H1 (cell line): ENCODE data around the gene UBE2E2. TPM values are rescaled to one million over a fixed set of nuclear protein-coding genes. Genes with fewer than 3 reads are reported as not detected.

ENCODE experiments used
- CTCF ChIA-PET: fragments of 300-600 bp; sonication (Branson Sonifier 250); formaldehyde crosslinking; loops from one replicate; lab custom pipeline; 2021; ENCODE audit not compliant: partially characterized antibody; lab: Charles Lee
- POLR2A ChIA-PET: fragments of 300-600 bp; sonication (Branson Sonifier 250); formaldehyde crosslinking; loops from one replicate; lab custom pipeline; 2021; ENCODE audit warnings: inconsistent platforms; ENCODE audit not compliant: partially characterized antibody; lab: Charles Lee
- DNase-seq, 2 experiments: peaks; one replicate each; pipeline versions ENCODE4 v3.0.0 to v3.0.0-alpha.2; 2010 to 2022; ENCODE audit warnings: low spot score in 2 of 2, low read depth in 1 of 2, mixed read lengths in 1 of 2
- FAIRE-seq: peaks from 2 replicates; lab custom pipeline; 2011; peaks lifted over from hg19 to GRCh38; lab: Jason Lieb, UNC
- H2AFZ ChIP-seq: 2 replicates; pipeline ENCODE4 v1.8.1; 2012; ENCODE audit warnings: low read length, inconsistent platforms
- H2AK5ac ChIP-seq: 2 replicates; pipeline ENCODE4 v1.6.1; 2013; ENCODE audit warnings: low read depth, low read length
- H2BK120ac ChIP-seq: replicated peaks from 2 replicates; pipeline ENCODE3; 2013; ENCODE audit warnings: low read depth, low read length, inconsistent platforms
- H2BK12ac ChIP-seq: 2 replicates; pipeline ENCODE4 v1.6.1; 2013; ENCODE audit warnings: low read depth, low read length
- H2BK15ac ChIP-seq: 2 replicates; pipeline ENCODE4 v1.6.1; 2013; ENCODE audit warnings: low read length
- H2BK20ac ChIP-seq: 2 replicates; pipeline ENCODE4 v1.6.1; 2013; ENCODE audit warnings: low read length
- H2BK5ac ChIP-seq: 2 replicates; pipeline ENCODE4 v1.6.1; 2013; ENCODE audit warnings: low read depth, low read length
- H3K14ac ChIP-seq: 2 replicates; pipeline ENCODE4 v1.6.1; 2013; ENCODE audit warnings: inconsistent platforms; ENCODE audit not compliant: insufficient read length
- H3K18ac ChIP-seq: 2 replicates; pipeline ENCODE4 v1.6.1; 2013; ENCODE audit warnings: low read length; ENCODE audit errors: extremely low read depth
- H3K23ac ChIP-seq: 2 replicates; pipeline ENCODE4 v1.6.1; 2013; ENCODE audit warnings: inconsistent platforms; ENCODE audit not compliant: insufficient read length
- H3K23me2 ChIP-seq: 2 replicates; pipeline ENCODE4 v1.6.1; 2013; ENCODE audit warnings: low read depth, low read length
- H3K27ac ChIP-seq: 2 replicates; pipeline ENCODE4 v1.6.1; 2011; ENCODE audit warnings: low read depth, low read length, inconsistent platforms
- H3K27me3 ChIP-seq, 4 experiments: replicated peaks in 1 of 4; 1 replicate in 1 of 4; 2 replicates in 3 of 4; pipeline versions ENCODE4 v1.6.1 to v1.8.1; 2011 to 2013; ENCODE audit warnings: low read length in 3 of 4, mild to moderate bottlenecking in 3 of 4, inconsistent platforms in 2 of 4, mixed read lengths in 2 of 4, moderate library complexity in 1 of 4; ENCODE audit not compliant: control insufficient read depth in 3 of 4, insufficient read depth in 3 of 4; ENCODE audit errors: extremely low read depth in 1 of 4
- H3K36me3 ChIP-seq, 4 experiments: 2 replicates each; pipeline versions ENCODE4 v1.6.1 to v1.8.1; 2011 to 2013; ENCODE audit warnings: mild to moderate bottlenecking in 4 of 4, low read length in 3 of 4, moderate library complexity in 2 of 4, control low read depth in 1 of 4, inconsistent platforms in 1 of 4; ENCODE audit not compliant: insufficient read depth in 4 of 4, control insufficient read depth in 2 of 4
- H3K4ac ChIP-seq: replicated peaks from 2 replicates; pipeline ENCODE3; 2013; ENCODE audit warnings: low read length, low read depth, mixed read lengths, inconsistent platforms; ENCODE audit not compliant: insufficient read length
- H3K4me1 ChIP-seq, 4 experiments: replicated peaks in 1 of 4; 1 replicate in 1 of 4; 2 replicates in 3 of 4; pipeline versions ENCODE4 v1.6.1 to v1.8.1; 2011 to 2013; ENCODE audit warnings: low read length in 3 of 4, inconsistent platforms in 2 of 4, mixed read lengths in 1 of 4; ENCODE audit not compliant: insufficient read depth in 4 of 4, control insufficient read depth in 3 of 4
- H3K4me2 ChIP-seq, 2 experiments: 2 replicates each; pipeline versions ENCODE4 v1.6.1 to v1.8.1; 2011 to 2013; ENCODE audit warnings: low read depth in 2 of 2, low read length in 2 of 2, control low read depth in 1 of 2, inconsistent platforms in 1 of 2, mild to moderate bottlenecking in 1 of 2; ENCODE audit not compliant: insufficient read depth in 1 of 2
- H3K4me3 ChIP-seq, 4 experiments: fragments of 200-600, 300-600 bp in 1 of 4; sonication (generic), shearing (Covaris generic), sonication (Bioruptor Twin) in 1 of 4; 2 replicates each; pipeline versions ENCODE4 v1.5.1 to v1.8.1; 2011 to 2016; ENCODE audit warnings: low read length in 4 of 4, low read depth in 3 of 4, control low read depth in 2 of 4, inconsistent platforms in 2 of 4, mild to moderate bottlenecking in 2 of 4, mixed read lengths in 1 of 4, moderate library complexity in 1 of 4; ENCODE audit not compliant: insufficient read depth in 2 of 4; ENCODE audit errors: extremely low read depth in 1 of 4
- H3K56ac ChIP-seq: replicated peaks from 2 replicates; pipeline ENCODE3; 2013; ENCODE audit warnings: low read depth, mild to moderate bottlenecking, mixed read lengths, low read length, inconsistent platforms; ENCODE audit not compliant: insufficient read length
- H3K79me1 ChIP-seq: 2 replicates; pipeline ENCODE4 v1.6.1; 2013; ENCODE audit warnings: low read depth, low read length, control low read depth
- H3K79me2 ChIP-seq, 2 experiments: 2 replicates each; pipeline versions ENCODE4 v1.6.1 to v1.8.1; 2012 to 2013; ENCODE audit warnings: low read length in 2 of 2, mild to moderate bottlenecking in 2 of 2, inconsistent platforms in 1 of 2; ENCODE audit not compliant: insufficient read depth in 2 of 2, control insufficient read depth in 1 of 2
- H3K9ac ChIP-seq, 4 experiments: replicated peaks in 1 of 4; 1 replicate in 1 of 4; 2 replicates in 3 of 4; pipeline versions ENCODE4 v1.6.1 to v1.8.1; 2011 to 2013; ENCODE audit warnings: low read depth in 3 of 4, low read length in 3 of 4, control low read depth in 2 of 4, mild to moderate bottlenecking in 2 of 4, moderate library complexity in 2 of 4, inconsistent platforms in 1 of 4; ENCODE audit errors: extremely low read depth in 1 of 4
- H3K9me3 ChIP-seq, 2 experiments: 2 replicates each; pipeline versions ENCODE4 v1.6.1 to v1.8.1; 2012 to 2013; ENCODE audit warnings: mild to moderate bottlenecking in 2 of 2, moderate library complexity in 2 of 2, control low read depth in 1 of 2, inconsistent platforms in 1 of 2, low read depth in 1 of 2, low read length in 1 of 2, mixed read lengths in 1 of 2; ENCODE audit not compliant: insufficient read depth in 2 of 2
- H4K20me1 ChIP-seq, 2 experiments: replicated peaks in 1 of 2; 2 replicates each; pipeline versions ENCODE3 to v1.8.1; 2011 to 2013; ENCODE audit warnings: inconsistent platforms in 2 of 2, low read length in 2 of 2, mild to moderate bottlenecking in 1 of 2; ENCODE audit not compliant: insufficient read depth in 2 of 2, control insufficient read depth in 1 of 2
- H4K5ac ChIP-seq: 2 replicates; pipeline ENCODE4 v1.6.1; 2013; ENCODE audit warnings: low read length, low read depth, mixed read lengths, inconsistent platforms; ENCODE audit not compliant: insufficient read length
- H4K8ac ChIP-seq: 2 replicates; pipeline ENCODE4 v1.8.0; 2013; ENCODE audit warnings: mild to moderate bottlenecking, moderate library complexity, low read length, inconsistent platforms; ENCODE audit not compliant: insufficient read depth; ENCODE audit errors: extremely low read depth
- H4K91ac ChIP-seq: replicated peaks from 2 replicates; pipeline ENCODE3; 2013; ENCODE audit warnings: low read length, mixed read lengths, inconsistent platforms; ENCODE audit not compliant: insufficient read length
- ASH2L ChIP-seq: fragments of 200-600, 300-600 bp; sonication (generic); IDR thresholded peaks from one replicate; pipeline ENCODE4 v1.7.1; 2017; ENCODE audit warnings: low read length
- BACH1 ChIP-seq: IDR thresholded peaks from 2 replicates; pipeline ENCODE4 v1.6.1; 2012; ENCODE audit warnings: low read length, improper control_type of control experiment
- CBX5 ChIP-seq: fragments of 300-800, 300-1000 bp; sonication (generic); IDR thresholded peaks from 2 replicates; pipeline ENCODE4 v1.7.1; 2016; ENCODE audit warnings: antibody characterized with exemption, low read length, low read depth
- CEBPB ChIP-seq: IDR thresholded peaks from 2 replicates; pipeline ENCODE4 v1.6.1; 2012; ENCODE audit warnings: low read depth, low read length
- EGR1 ChIP-seq: IDR thresholded peaks from 2 replicates; pipeline ENCODE4 v1.6.1; 2011; ENCODE audit warnings: low read depth, low read length, borderline replicate concordance
- POLR2AphosphoS5 ChIP-seq: IDR thresholded peaks from 2 replicates; pipeline ENCODE4 v1.6.1; 2011; ENCODE audit warnings: low read depth, low read length
- RAD21 ChIP-seq, 2 experiments: IDR thresholded peaks in 1 of 2; conservative IDR thresholded peaks in 1 of 2; 2 replicates each; pipeline ENCODE4 v1.6.1; 2011; ENCODE audit warnings: low read depth in 2 of 2, low read length in 2 of 2, improper control_type of control experiment in 1 of 2, inconsistent platforms in 1 of 2, mild to moderate bottlenecking in 1 of 2, moderate library complexity in 1 of 2
- RFX5 ChIP-seq: IDR thresholded peaks from 2 replicates; pipeline ENCODE4 v1.6.1; 2011; ENCODE audit warnings: low read depth, low read length, improper control_type of control experiment, borderline replicate concordance
- RXRA ChIP-seq: IDR thresholded peaks from 2 replicates; pipeline ENCODE4 v1.6.1; 2011; ENCODE audit warnings: low read depth, mild to moderate bottlenecking, low read length, moderate library complexity; ENCODE audit not compliant: insufficient read depth
- SP2 ChIP-seq: IDR thresholded peaks from 2 replicates; pipeline ENCODE4 v1.6.1; 2012; ENCODE audit warnings: mild to moderate bottlenecking, low read length, inconsistent platforms
- TAF1 ChIP-seq: IDR thresholded peaks from 2 replicates; pipeline ENCODE4 v1.6.1; 2011; ENCODE audit warnings: mild to moderate bottlenecking, low read depth, low read length
- TAF7 ChIP-seq: optimal IDR thresholded peaks from 2 replicates; pipeline ENCODE3; 2011; ENCODE audit warnings: low read depth, mild to moderate bottlenecking, inconsistent platforms, low read length, moderate library complexity, borderline replicate concordance
- WGBS, 2 experiments: shearing (Covaris generic) in 1 of 2; methylation state at CpG; one replicate each; pipeline versions ENCODE4 v1.1.6 to v1.1.7; 2013 to 2015; ENCODE audit warnings: low lambda C conversion rate in 2 of 2, mixed read lengths in 2 of 2, inconsistent platforms in 1 of 2, low coverage in 1 of 2, missing lambda C conversion rate in 1 of 2; ENCODE audit not compliant: insufficient replicate concordance in 2 of 2, insufficient coverage in 1 of 2, insufficient read length in 1 of 2; ENCODE audit errors: extremely low coverage in 1 of 2, missing lambda C conversion rate in 1 of 2; 5-methylcytosine and 5-hydroxymethylcytosine counted together
- polyA plus RNA-seq, 7 experiments: library from polyadenylated mRNA; depleted of rRNA in 3 of 7; stranded (reverse) in 5 of 7; unstranded in 2 of 7; fragments of >200 nt in 5 of 7; fragments of 200-250 nt in 2 of 7; gene quantifications; 1 replicate in 5 of 7; 2 replicates in 1 of 7; 4 replicates in 1 of 7; pipeline versions ENCODE4 v1.2.1 to v1.2.3, GENCODE V29; 2011 to 2013; ENCODE audit warnings: missing spikeins in 2 of 7, mixed read lengths in 2 of 7
- total RNA-seq: library from RNA; stranded (reverse); fragmentation: NEBNext Ultra II Directional; extraction: Animal tissue kit (Norgen Biotek cat#: 25700); gene quantifications from 2 replicates; pipeline ENCODE4 v1.2.1, GENCODE V29; 2021

The UBE2E2 gene
- total and polyA plus RNA-seq, 2 of the 8 experiments (the other 6 are each of a cell fraction or from before 2014, with no cell fraction given) = 57.6 to 70.6 TPM

DNA sequence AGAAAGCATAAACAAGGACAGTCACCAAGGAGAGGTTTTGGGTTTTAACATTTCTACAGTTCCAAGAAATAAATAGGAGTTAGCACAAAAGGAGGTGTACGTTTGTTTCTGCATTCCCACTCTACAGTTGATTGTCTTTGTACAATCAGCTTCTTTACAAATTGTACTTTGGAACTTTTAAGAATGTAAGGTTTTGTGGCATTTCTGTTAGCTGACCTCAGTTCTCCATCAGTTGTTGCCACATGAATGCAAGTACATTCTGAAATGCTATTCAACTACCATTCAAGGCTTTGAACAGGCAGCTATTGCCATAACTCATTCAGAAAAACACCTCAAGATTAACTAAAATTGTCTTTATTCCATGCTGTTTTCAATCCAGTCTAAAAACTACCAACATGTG is 349.4 kb downstream of the UBE2E2 start:
- Histone ChIP-seq H4K8ac (no peak overlapping the region), H4K91ac (no peak overlapping the region), H3K4me2 (no peak overlapping the region)
- POLR2A ChIA-PET = no interaction called here
- TF ChIP-seq ASH2L = no peak
- TF ChIP-seq POLR2AphosphoS5 = no peak
- no peak for TF ChIP-seq TAF1
- no peak for TF ChIP-seq BACH1
- no peak for TF ChIP-seq RXRA
- TF ChIP-seq CBX5 = no peak
- TF ChIP-seq TAF7 = no peak
- no peak for TF ChIP-seq SP2
- TF ChIP-seq RFX5 = no peak
- TF ChIP-seq EGR1 = no peak
- TF ChIP-seq RAD21 (IDR thresholded peaks at IDR 0.05 in 1 of 2, conservative IDR thresholded peaks at IDR 0.05 in 1 of 2; ENCODE audit: low read depth in 2 of 2, low read length in 2 of 2) = no peak
- no peak for TF ChIP-seq CEBPB
- TF ChIP-seq, all 59 proteins: peak for 0
- no peak overlapping the region for H2BK15ac ChIP-seq
- H3K23ac ChIP-seq = no peak overlapping the region
- no peak overlapping the region for H2AFZ ChIP-seq
- no peaks in the 10 kb centered on the region for H3K79me1 ChIP-seq
- H3K27ac ChIP-seq = no peak overlapping the region
- no peak for DNase-seq
- H3K79me2 ChIP-seq = no peaks in the 10 kb centered on the region
- no peak overlapping the region for H4K5ac ChIP-seq
- H4K20me1 ChIP-seq = no peaks in the 10 kb centered on the region
- H2BK120ac ChIP-seq = no peak overlapping the region
- CTCF ChIA-PET = interaction anchor here (1.0 kb wide), 1 partner anchor 13 kb away, joined by 3 read pairs; no protein-coding TSS in a partner anchor
- H3K4ac ChIP-seq = no peak overlapping the region
- no peaks in the 10 kb centered on the region for H3K9me3 ChIP-seq
- H3K27me3 ChIP-seq = no peaks in the 10 kb centered on the region
- H3K18ac ChIP-seq = no peak overlapping the region
- no peak overlapping the region for H3K14ac ChIP-seq
- no peaks in the 10 kb centered on the region; the same call in 1 of the 2 replicates for H3K23me2 ChIP-seq
- WGBS, 2 experiments = 100% methylated on average over 1 of the region's 1 CpG; no CpG with 5 or more reads in 1 of the 2 experiments
- no peaks in the 10 kb centered on the region for H3K36me3 ChIP-seq
- H3K9ac ChIP-seq = no peak overlapping the region
- H2AK5ac ChIP-seq = no peak overlapping the region
- H3K56ac ChIP-seq = no peak overlapping the region
- no peaks in the 10 kb centered on the region for H3K4me1 ChIP-seq
- H2BK5ac ChIP-seq = no peak overlapping the region
- FAIRE-seq = no peak
- no peak overlapping the region for H3K4me3 ChIP-seq
- H2BK20ac ChIP-seq = no peak overlapping the region
- no peak overlapping the region for H2BK12ac ChIP-seq
